ACHN (cell line): ENCODE results near the gene TFG.

Source experiments
- DNase-seq: peaks from one replicate; pipeline ENCODE4 v3.0.0-alpha.2; 2015
- in situ Hi-C: cut with HindIII; loops from 2 replicates; pipeline ENCODE4 v1.10.0; 2017; ENCODE audit warnings: low sequenced_read_pairs, low pct_ligation_motif_present, low pct_unique_long_range_greater_than_20kb

Gene TFG

GRCh38 chr3:100776746-100777145, 67.5 kb downstream of the TFG start:
- DNase-seq, result no peak
- in situ Hi-C loops, result no loop called here

- in situ Hi-C loops, result no loop called here
- DNase-seq, result no peak
These were observed 68.0 kb downstream of the TFG start for GRCh38 chr3:100777271-100777670.

GRCh38 chr3:100779480-100779879, 70.2 kb downstream of the TFG start:
- in situ Hi-C loops, result no loop called here
- DNase-seq, result no peak

GRCh38 chr3:100780071-100780622, 70.9 kb downstream of the TFG start:
- no peak for DNase-seq
- in situ Hi-C loops, result no loop called here

GRCh38 chr3:100781301-100781700, 72.0 kb downstream of the TFG start:
- in situ Hi-C loops, result no loop called here
- peak; percentile 22 for DNase-seq

GRCh38 chr3:100782348-100782747, 73.1 kb downstream of the TFG start:
- in situ Hi-C loops, result no loop called here

GRCh38 chr3:100782906-100783305, 73.6 kb downstream of the TFG start:
- in situ Hi-C loops, result no loop called here
- no peak for DNase-seq

More at GRCh38 chr3:100782348-100782747, 73.1 kb downstream of the TFG start:
- no peak for DNase-seq

- no peak for DNase-seq
- in situ Hi-C loops, result no loop called here
These were observed 74.3 kb downstream of the TFG start for GRCh38 chr3:100783619-100784018.

- no peak for DNase-seq
- in situ Hi-C loops, result no loop called here
These were observed 80.3 kb downstream of the TFG start for GRCh38 chr3:100789579-100789978.

GRCh38 chr3:100796556-100796955, 87.3 kb downstream of the TFG start:
- in situ Hi-C loops, result no loop called here
- peak; percentile 34 for DNase-seq

- in situ Hi-C loops, result no loop called here
- no peak for DNase-seq
These were observed 88.7 kb downstream of the TFG start for GRCh38 chr3:100798012-100798411.
